HUES64 (cell line): ENCODE data around the gene ZNF653.

Experiments
- H3K27ac ChIP-seq: 2 replicates; pipeline ENCODE4 v1.7.0; 2013; ENCODE audit warnings: low read depth, low read length, inconsistent platforms
- H3K27me3 ChIP-seq: 2 replicates; pipeline ENCODE4 v1.6.1; 2013; ENCODE audit warnings: mild to moderate bottlenecking, low read length; ENCODE audit not compliant: insufficient read depth
- H3K36me3 ChIP-seq: 2 replicates; pipeline ENCODE4 v1.6.1; 2013; ENCODE audit warnings: mild to moderate bottlenecking, low read length; ENCODE audit not compliant: insufficient read depth
- H3K4me1 ChIP-seq: 2 replicates; pipeline ENCODE4 v1.6.1; 2013; ENCODE audit warnings: mild to moderate bottlenecking, low read length, moderate library complexity; ENCODE audit not compliant: insufficient read depth
- H3K4me3 ChIP-seq: 2 replicates; pipeline ENCODE4 v1.5.1; 2013; ENCODE audit warnings: mild to moderate bottlenecking, low read length, moderate library complexity
- H3K9ac ChIP-seq: 2 replicates; pipeline ENCODE4 v1.6.1; 2013; ENCODE audit warnings: mild to moderate bottlenecking, low read depth, low read length
- H3K9me3 ChIP-seq: 2 replicates; pipeline ENCODE4 v1.6.1; 2013; ENCODE audit warnings: low read depth, low read length; ENCODE audit not compliant: insufficient read depth
- WGBS: fragments of 150-250, 120-280 bp; methylation state at CpG from one replicate; pipeline ENCODE4 v1.1.7; 2013; ENCODE audit warnings: missing lambda C conversion rate; 5-methylcytosine and 5-hydroxymethylcytosine counted together

ZNF653 gene

GRCh38 chr19:11539495-11540365, 34.1 kb upstream of the ZNF653 start:
- Histone ChIP-seq H3K4me1 (peaks cover 10% of the 10 kb centered on the region), H3K9me3 (no peaks in the 10 kb centered on the region), H3K9ac (peak overlapping the region; percentile 60), H3K4me3 (peak overlapping the region; percentile 45), H3K36me3 (no peaks in the 10 kb centered on the region; the same call in 1 of the 2 replicates), H3K27me3 (no peaks in the 10 kb centered on the region), H3K27ac (peak overlapping the region; percentile 58; the same call in 1 of the 2 replicates)
- whole genome bisulfite sequencing, result 11% methylated on average over 30 of the region's 36 CpGs

- Histone ChIP-seq H3K9me3 (no peaks in the 10 kb centered on the region), H3K27me3 (no peaks in the 10 kb centered on the region), H3K36me3 (no peaks in the 10 kb centered on the region), H3K9ac (peak within 1 kb of the TSS; percentile 11; the same call in 1 of the 2 replicates), H3K27ac (peak within 1 kb of the TSS; percentile 87; the same call in 1 of the 2 replicates), H3K4me1 (peaks cover 10% of the 10 kb centered on the region), H3K4me3 (peak within 1 kb of the TSS; percentile 45)
- 21% methylated on average over 20 of the region's 21 CpGs for WGBS
Observed at GRCh38 chr19:11538232-11539036, 32.8 kb upstream of the ZNF653 start, which contains the start of gene CNN1. Gene CNN1 (plus strand): TSS chr19:11538851. CDS start chr19:11538928, 77 bp downstream.

GRCh38 chr19:11535792-11536595, 30.4 kb upstream of the ZNF653 start:
- H3K27me3 ChIP-seq, result no peaks in the 10 kb centered on the region
- 11% methylated on average over 54 of the region's 54 CpGs for WGBS
- peaks cover 10% of the 10 kb centered on the region for H3K4me1 ChIP-seq
- H3K9me3 ChIP-seq, result no peaks in the 10 kb centered on the region
- no peaks in the 10 kb centered on the region for H3K36me3 ChIP-seq
- H3K27ac ChIP-seq, result peak overlapping the region; percentile 61
- H3K4me3 ChIP-seq, result peak overlapping the region; percentile 65
- peak overlapping the region; percentile 73 for H3K9ac ChIP-seq

- no peaks in the 10 kb centered on the region for H3K36me3 ChIP-seq
- H3K4me1 ChIP-seq, result peaks cover 4% of the 10 kb centered on the region; the same call in 1 of the 2 replicates
- H3K27me3 ChIP-seq, result no peaks in the 10 kb centered on the region
- 88% methylated on average over 5 of the region's 5 CpGs for WGBS
- H3K27ac ChIP-seq, result no peak overlapping the region
- no peak overlapping the region for H3K9ac ChIP-seq
- no peak overlapping the region for H3K4me3 ChIP-seq
- H3K9me3 ChIP-seq, result no peaks in the 10 kb centered on the region
Observed at GRCh38 chr19:11534948-11535347, 29.3 kb upstream of the ZNF653 start.

GRCh38 chr19:11534538-11534937, 28.9 kb upstream of the ZNF653 start:
- H3K4me1 ChIP-seq, result peaks cover 4% of the 10 kb centered on the region; the same call in 1 of the 2 replicates
- H3K4me3 ChIP-seq, result no peak overlapping the region
- no peaks in the 10 kb centered on the region for H3K36me3 ChIP-seq
- H3K27me3 ChIP-seq, result no peaks in the 10 kb centered on the region
- WGBS, result 96% methylated on average over 1 of the region's 1 CpG
- no peaks in the 10 kb centered on the region for H3K9me3 ChIP-seq
- no peak overlapping the region for H3K27ac ChIP-seq
- no peak overlapping the region for H3K9ac ChIP-seq

- H3K36me3 ChIP-seq, result no peaks in the 10 kb centered on the region
- 40% methylated on average over 9 of the region's 9 CpGs for WGBS
- H3K4me3 ChIP-seq, result no peak overlapping the region
- H3K9ac ChIP-seq, result no peak overlapping the region
- H3K9me3 ChIP-seq, result no peaks in the 10 kb centered on the region
- no peaks in the 10 kb centered on the region for H3K27me3 ChIP-seq
- peaks cover under 1% of the 10 kb centered on the region; the same call in 1 of the 2 replicates for H3K4me1 ChIP-seq
- no peak overlapping the region for H3K27ac ChIP-seq
Observed at GRCh38 chr19:11530432-11530831, 24.8 kb upstream of the ZNF653 start.

- no peaks in the 10 kb centered on the region for H3K36me3 ChIP-seq
- H3K27ac ChIP-seq, result peak within 1 kb of the TSS; percentile 96
- H3K9me3 ChIP-seq, result no peaks in the 10 kb centered on the region
- no peaks in the 10 kb centered on the region for H3K4me1 ChIP-seq
- peak within 1 kb of the TSS; percentile 71 for H3K4me3 ChIP-seq
- WGBS, result under 1% methylated on average over 47 of the region's 47 CpGs
- H3K9ac ChIP-seq, result peak within 1 kb of the TSS; percentile 92
- no peaks in the 10 kb centered on the region for H3K27me3 ChIP-seq
Observed at GRCh38 chr19:11528551-11529341, 23.1 kb upstream of the ZNF653 start, which contains the start of gene ECSIT. Gene ECSIT (minus strand): TSS chr19:11529134. CDS start chr19:11519170, 9,964 bp downstream.

GRCh38 chr19:11519138-11519537, 13.5 kb upstream of the ZNF653 start:
- no peaks in the 10 kb centered on the region for H3K4me1 ChIP-seq
- no peak overlapping the region for H3K27ac ChIP-seq
- H3K4me3 ChIP-seq, result no peak overlapping the region
- no peaks in the 10 kb centered on the region for H3K27me3 ChIP-seq
- H3K9ac ChIP-seq, result no peak overlapping the region
- H3K9me3 ChIP-seq, result no peaks in the 10 kb centered on the region
- 96% methylated on average over 9 of the region's 9 CpGs for WGBS
- peaks cover 12% of the 10 kb centered on the region; the same call in 1 of the 2 replicates for H3K36me3 ChIP-seq

GRCh38 chr19:11513946-11514345, 8.3 kb upstream of the ZNF653 start:
- H3K27ac ChIP-seq, result no peak overlapping the region
- WGBS, result 93% methylated on average over 20 of the region's 20 CpGs
- H3K36me3 ChIP-seq, result peaks cover 24% of the 10 kb centered on the region
- no peak overlapping the region for H3K9ac ChIP-seq
- H3K9me3 ChIP-seq, result no peaks in the 10 kb centered on the region
- H3K4me1 ChIP-seq, result no peaks in the 10 kb centered on the region
- no peak overlapping the region for H3K4me3 ChIP-seq
- H3K27me3 ChIP-seq, result no peaks in the 10 kb centered on the region

GRCh38 chr19:11510444-11510843, 4.8 kb upstream of the ZNF653 start:
- no peak overlapping the region for H3K4me3 ChIP-seq
- no peak overlapping the region for H3K27ac ChIP-seq
- WGBS, result 93% methylated on average over 8 of the region's 8 CpGs
- H3K27me3 ChIP-seq, result no peaks in the 10 kb centered on the region
- no peak overlapping the region for H3K9ac ChIP-seq
- H3K4me1 ChIP-seq, result no peaks in the 10 kb centered on the region
- H3K36me3 ChIP-seq, result peaks cover 16% of the 10 kb centered on the region
- no peaks in the 10 kb centered on the region for H3K9me3 ChIP-seq
